ENCODE data around the gene ST6GAL2. TPM values are rescaled to one million over a fixed set of nuclear protein-coding genes. Genes with fewer than 3 reads are reported as not detected.

The ST6GAL2 gene
- total and polyA plus RNA-seq, 2 experiments from 2014 or later: 13.4 to 25.7 TPM

DNA sequence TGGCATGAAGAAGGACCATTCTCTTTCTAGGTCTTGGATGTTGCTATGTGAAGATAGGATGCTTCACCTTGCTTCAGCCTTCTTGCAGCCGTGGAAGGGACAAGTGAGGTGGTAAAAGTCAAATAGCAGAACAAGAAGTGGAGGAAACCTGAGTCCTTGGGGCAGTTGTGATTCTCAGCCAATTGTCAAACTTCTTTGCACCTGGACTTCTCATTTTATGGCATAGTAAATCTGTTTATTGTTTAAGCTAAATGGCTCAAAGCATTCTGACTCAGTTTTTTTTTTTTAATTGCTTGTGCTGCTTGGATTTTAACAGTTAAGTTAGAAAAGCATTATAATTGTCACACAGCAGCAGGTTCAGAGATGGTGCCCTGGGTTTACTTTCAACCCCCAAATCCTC is 33.0 kb upstream of the ST6GAL2 start (continued):
- no peak for TF ChIP-seq ZNF331 (CRISPR knock-in tag; IDR thresholded peaks at IDR 0.05; ENCODE audit: low read depth)
- no peak for TF ChIP-seq ZNF114 (CRISPR knock-in tag; IDR thresholded peaks at IDR 0.05)
- TF ChIP-seq EZH2phosphoT487 (IDR thresholded peaks at IDR 0.05; ENCODE audit: unreplicated experiment): no peak
- no peak for TF ChIP-seq ZNF462 (CRISPR knock-in tag; IDR thresholded peaks at IDR 0.05)
- TF ChIP-seq NANOG (IDR thresholded peaks at IDR 0.05; ENCODE audit: borderline replicate concordance): no peak
- TF ChIP-seq EZH2 (IDR thresholded peaks at IDR 0.05; ENCODE audit: low read depth, unreplicated experiment): no peak

- no peaks in the 10 kb centered on the region for H3K27me3 ChIP-seq (ENCODE audit: insufficient read depth)
- no peak overlapping the region for H3K4me2 ChIP-seq
- no peak for ATAC-seq
- no peaks in the 10 kb centered on the region for H4K20me1 ChIP-seq (replicated peaks; ENCODE audit: insufficient read depth)
- no peaks in the 10 kb centered on the region for H3K4me1 Mint-ChIP-seq
- H3K27me3 Mint-ChIP-seq (ENCODE audit: insufficient read depth, low read depth, poor library complexity): peaks cover 4% of the 10 kb centered on the region
- DNase-seq (ENCODE audit: low spot score): no peak
- H3K9me3 Mint-ChIP-seq: peaks cover 15% of the 10 kb centered on the region
- H3K4me3 ChIP-seq: no peak overlapping the region
- no peaks in the 10 kb centered on the region for H3K79me2 ChIP-seq (replicated peaks; ENCODE audit: insufficient read depth)
- H3K27ac Mint-ChIP-seq: no peak overlapping the region
- H3K36me3 ChIP-seq (ENCODE audit: insufficient read depth): 0 out of 2 replicates have a peak, but pooled peaks cover 4% of the 10 kb centered on the region
- no peaks in the 10 kb centered on the region for H3K4me1 ChIP-seq (ENCODE audit: insufficient read depth)
- H3K27ac ChIP-seq (ENCODE audit: low read depth): no peak overlapping the region
- no peaks in the 10 kb centered on the region for H3K9me2 ChIP-seq (ENCODE audit: insufficient read depth)
- no peak overlapping the region for H3K4me3 Mint-ChIP-seq
- H2AFZ ChIP-seq: no peak overlapping the region
- no peaks in the 10 kb centered on the region for H3F3A ChIP-seq (replicated peaks; ENCODE audit: low read depth)
- peaks cover 10% of the 10 kb centered on the region for H3K36me3 Mint-ChIP-seq (ENCODE audit: low read depth)
- TF ChIP-seq ZNF114 (CRISPR knock-in tag; IDR thresholded peaks at IDR 0.05) (no peak), CREB1 (CRISPR knock-in tag; IDR thresholded peaks at IDR 0.05; ENCODE audit: low read depth) (no peak), EZH2 (IDR thresholded peaks at IDR 0.05; ENCODE audit: low read depth, unreplicated experiment) (no peak), JUNB (IDR thresholded peaks at IDR 0.05; ENCODE audit: unreplicated experiment) (no peak), STAT1 (IDR thresholded peaks at IDR 0.05; ENCODE audit: unreplicated experiment) (no peak), EZH2phosphoT487 (IDR thresholded peaks at IDR 0.05; ENCODE audit: unreplicated experiment) (no peak), NANOG (IDR thresholded peaks at IDR 0.05; ENCODE audit: borderline replicate concordance) (no peak)
- TF ChIP-seq, protein P1, sequence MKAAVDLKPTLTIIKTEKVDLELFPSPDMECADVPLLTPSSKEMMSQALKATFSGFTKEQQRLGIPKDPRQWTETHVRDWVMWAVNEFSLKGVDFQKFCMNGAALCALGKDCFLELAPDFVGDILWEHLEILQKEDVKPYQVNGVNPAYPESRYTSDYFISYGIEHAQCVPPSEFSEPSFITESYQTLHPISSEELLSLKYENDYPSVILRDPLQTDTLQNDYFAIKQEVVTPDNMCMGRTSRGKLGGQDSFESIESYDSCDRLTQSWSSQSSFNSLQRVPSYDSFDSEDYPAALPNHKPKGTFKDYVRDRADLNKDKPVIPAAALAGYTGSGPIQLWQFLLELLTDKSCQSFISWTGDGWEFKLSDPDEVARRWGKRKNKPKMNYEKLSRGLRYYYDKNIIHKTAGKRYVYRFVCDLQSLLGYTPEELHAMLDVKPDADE (IDR thresholded peaks at IDR 0.05): no peak
- TF ChIP-seq, protein P2, sequence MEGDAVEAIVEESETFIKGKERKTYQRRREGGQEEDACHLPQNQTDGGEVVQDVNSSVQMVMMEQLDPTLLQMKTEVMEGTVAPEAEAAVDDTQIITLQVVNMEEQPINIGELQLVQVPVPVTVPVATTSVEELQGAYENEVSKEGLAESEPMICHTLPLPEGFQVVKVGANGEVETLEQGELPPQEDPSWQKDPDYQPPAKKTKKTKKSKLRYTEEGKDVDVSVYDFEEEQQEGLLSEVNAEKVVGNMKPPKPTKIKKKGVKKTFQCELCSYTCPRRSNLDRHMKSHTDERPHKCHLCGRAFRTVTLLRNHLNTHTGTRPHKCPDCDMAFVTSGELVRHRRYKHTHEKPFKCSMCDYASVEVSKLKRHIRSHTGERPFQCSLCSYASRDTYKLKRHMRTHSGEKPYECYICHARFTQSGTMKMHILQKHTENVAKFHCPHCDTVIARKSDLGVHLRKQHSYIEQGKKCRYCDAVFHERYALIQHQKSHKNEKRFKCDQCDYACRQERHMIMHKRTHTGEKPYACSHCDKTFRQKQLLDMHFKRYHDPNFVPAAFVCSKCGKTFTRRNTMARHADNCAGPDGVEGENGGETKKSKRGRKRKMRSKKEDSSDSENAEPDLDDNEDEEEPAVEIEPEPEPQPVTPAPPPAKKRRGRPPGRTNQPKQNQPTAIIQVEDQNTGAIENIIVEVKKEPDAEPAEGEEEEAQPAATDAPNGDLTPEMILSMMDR (conservative IDR thresholded peaks at IDR 0.05; ENCODE audit: low read depth in 2 of 2): no peak
These were observed 18.3 kb upstream of the ST6GAL2 start for GRCh38 chr2:106904242-106904641.
